Daoy (cell line): ENCODE measurements around the gene ASB9. TPM values are rescaled to one million over a fixed set of nuclear protein-coding genes. Genes with fewer than 3 reads are reported as not detected.
"Not testable (repeated sequence)": the region's sequence is repeated elsewhere in the genome, so short reads cannot be mapped to it uniquely, and the experiment has no call there.

Source experiments
- DNase-seq: peaks from one replicate; pipeline ENCODE4 v3.0.0-alpha.2; 2015; ENCODE audit warnings: low read depth
- total RNA-seq: library from RNA; depleted of rRNA; stranded (reverse); fragments of >200 nt; shearing (Covaris generic); gene quantifications from 2 replicates; pipeline ENCODE4 v1.2.3, GENCODE V29; 2014

Gene ASB9
- total RNA-seq, 1 experiment from 2014 or later, result 4.5 TPM

DNA sequence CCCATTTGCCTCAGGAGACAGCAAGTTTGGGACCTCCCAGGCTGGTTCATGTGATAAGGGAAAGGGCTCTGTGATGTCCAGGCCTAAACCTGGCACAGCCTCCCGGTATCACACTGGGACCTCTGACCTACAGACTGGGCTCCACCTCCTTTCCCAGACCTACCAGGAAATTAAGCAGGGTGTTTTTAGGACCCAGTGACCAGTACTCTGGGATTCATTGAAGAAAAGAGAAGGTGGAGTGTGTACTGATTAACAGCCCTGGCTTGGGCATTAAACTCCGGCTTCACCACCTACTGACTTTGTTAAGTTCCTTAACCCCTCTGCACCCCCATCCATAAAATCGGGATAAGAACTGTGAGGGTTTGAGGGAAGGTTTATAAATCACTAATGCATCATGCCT is 28.6 kb downstream of the ASB9 start:
- DNase-seq, result no peak

DNA sequence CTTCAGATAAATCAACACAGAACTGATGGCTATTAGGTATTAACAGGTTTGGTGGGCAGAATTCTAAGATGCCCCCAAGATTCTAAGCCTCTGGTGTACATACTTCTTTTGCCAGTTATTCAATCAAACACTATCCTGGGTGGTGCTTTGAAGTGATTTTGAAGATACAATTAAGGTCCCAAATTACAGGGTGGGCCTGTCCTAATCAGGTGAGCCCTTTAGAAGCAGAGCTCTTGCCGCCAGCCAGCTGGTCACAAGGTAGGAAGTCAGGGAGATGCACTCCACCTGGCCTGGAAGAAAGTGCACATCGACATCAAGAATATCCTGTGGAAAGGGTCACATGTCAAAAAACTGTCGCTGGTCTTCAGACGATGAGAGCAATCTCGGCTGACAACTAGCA is 29.5 kb downstream of the ASB9 start:
- no peak for DNase-seq

DNA sequence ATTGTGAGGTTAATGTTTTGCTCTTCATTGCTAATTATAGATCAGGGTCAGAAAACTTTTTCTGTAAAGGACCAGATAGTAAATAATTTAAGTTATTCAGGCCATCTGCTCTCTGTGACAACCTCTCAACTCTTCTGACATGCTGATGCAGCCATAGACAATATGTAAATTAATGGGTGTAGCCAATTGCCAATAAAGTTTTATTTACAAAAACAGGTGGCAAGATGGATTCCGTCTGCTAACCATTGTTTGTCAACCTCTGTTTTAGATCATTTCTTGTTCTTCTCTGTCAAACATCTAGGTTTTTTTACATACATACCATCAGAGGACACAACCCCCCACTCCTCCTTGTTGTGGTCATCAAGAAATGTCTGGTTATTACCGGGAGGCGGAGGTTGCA is 33.7 kb downstream of the ASB9 start:
- no peak for DNase-seq

DNA sequence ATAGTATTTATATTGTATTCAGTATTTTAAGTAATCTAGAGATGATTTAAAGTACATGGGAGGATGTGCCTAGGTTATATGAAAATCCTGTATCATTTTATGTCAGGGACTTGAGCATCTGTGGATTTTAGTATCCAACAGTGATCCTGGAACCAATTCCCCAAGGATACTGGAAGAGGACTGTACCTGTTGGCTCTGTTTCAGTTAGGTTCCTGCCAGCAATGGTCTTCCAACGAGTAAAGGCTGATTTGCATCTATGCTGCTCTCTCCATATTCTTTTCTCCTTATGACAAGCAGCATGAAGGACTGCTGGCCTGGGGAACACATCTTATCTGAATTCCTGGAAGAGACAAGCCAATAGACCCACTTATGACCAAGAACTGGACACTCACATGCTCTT is 34.9 kb downstream of the ASB9 start:
- DNase-seq, result no peak

DNA sequence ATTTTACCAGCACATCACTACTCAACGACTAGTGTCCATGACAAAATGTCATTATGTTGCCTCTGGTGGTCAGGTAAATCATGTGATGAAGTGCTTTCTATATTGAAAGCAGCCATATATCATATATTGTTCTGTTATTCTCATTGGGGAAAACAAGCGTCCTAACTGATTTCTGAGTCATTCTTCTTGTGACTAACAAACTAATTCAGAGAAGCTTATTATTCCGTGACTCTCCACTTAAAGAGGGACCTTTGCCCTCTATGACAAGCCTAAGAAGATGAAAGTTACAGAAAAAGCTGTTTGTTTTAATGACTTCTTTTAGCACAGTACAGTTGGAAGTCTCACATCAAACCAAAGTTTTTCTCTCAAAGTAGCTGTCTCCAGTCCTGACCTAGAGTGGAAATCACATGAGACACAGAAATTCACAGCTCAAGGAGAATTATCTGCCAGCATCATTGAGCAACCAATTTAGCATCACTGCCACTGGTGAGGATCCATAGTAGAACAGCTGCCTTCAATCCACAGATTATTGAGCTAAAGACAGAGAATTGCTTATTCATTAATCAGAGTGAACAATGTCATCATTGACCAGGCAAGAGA is 36.4 kb downstream of the ASB9 start:
- no peak for DNase-seq

DNA sequence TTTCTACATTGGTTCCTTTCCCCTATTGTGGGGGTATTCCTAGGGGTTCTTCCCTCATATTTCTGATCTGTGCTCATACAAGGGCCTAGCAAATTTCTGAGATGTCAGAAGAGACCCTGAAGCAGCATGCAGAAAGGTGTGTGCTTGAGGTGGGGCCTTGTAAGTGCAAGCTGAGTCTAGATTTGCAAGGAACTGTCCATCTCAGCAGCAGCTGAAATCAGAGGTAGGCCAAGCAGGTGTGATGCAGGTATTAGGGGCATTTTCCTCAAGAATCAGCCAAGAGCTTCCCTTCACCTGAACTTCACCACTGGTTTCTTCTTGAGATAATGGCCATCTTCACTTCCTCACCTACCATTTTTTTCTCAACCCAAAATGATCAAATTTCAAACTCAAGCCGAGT is 45.1 kb downstream of the ASB9 start:
- DNase-seq, result no peak

DNA sequence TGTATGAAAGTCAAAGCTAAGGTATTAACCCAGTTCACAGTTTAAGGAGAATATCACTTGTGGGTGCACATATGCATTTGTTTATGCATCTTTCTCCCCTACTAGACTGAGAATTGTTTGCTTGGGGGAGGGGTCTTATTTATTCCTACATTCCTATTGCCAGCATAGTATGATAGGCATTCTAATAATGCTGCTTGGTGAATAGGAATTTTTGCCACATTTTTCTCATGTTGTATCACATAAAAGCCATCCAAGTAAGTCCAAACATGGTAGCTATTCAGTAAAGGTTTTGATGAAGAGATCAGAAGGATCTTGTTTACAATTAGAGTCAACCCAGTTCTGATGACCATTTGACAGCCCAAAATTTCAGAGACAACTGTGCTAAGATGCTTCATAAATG is 48.6 kb downstream of the ASB9 start:
- DNase-seq, result no peak

DNA sequence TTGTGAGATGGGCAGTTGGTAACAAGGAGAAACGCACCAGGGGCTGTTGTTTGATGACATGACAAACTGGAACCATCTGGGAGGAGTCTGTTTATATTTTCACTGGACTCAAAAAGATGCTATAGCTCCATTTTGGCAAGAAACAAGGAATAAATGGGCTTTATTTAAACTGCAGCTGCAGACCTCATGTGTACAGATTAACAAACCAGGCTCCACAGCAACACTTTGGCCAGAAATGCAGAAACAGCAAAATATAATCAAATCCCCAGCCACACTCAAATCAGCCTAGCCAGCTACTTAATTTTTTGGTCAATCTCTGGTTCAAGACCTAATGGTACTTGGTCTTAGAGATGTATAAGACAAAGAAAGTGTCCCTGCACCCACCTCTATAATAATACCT is 52.7 kb downstream of the ASB9 start:
- DNase-seq, result no peak

DNA sequence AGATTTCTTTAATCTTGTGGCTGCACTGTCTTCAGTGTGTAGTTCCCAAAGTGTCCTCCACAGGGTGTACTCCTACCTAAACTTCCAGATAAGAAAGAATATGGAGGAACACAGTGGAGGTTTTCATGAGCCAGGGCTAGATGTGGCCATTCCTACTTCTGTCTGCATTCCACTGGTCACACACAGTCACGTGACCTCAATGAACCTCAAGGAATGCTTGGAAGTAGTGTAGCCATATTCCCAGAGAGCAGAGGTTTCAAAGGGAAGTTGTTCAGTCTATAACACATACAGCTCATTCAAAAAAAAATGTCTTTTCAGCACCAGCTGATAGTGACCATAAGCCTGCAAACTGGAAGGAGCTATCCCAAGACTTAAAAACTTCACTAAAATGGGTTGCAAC is 53.6 kb downstream of the ASB9 start:
- no peak for DNase-seq

DNA sequence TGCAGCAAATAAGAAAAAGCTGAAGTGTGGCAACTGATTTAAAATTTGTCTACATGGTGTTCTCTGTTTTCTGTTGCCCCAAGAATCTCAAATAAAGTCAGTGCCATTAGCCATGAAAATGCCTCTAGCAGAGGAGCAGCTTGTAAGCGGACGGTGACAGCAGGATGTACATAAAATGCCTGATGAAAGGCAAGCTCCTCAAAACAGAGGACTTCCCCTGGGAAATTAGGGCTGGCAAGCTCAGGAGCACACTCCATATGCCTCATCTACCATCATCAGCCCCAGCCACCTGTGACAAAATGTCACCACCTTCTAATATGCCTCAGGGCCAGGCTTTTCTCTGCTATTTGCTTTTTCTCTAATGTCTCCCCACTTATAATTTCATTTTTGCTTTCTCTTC is 54.5 kb downstream of the ASB9 start:
- DNase-seq, result no peak

DNA sequence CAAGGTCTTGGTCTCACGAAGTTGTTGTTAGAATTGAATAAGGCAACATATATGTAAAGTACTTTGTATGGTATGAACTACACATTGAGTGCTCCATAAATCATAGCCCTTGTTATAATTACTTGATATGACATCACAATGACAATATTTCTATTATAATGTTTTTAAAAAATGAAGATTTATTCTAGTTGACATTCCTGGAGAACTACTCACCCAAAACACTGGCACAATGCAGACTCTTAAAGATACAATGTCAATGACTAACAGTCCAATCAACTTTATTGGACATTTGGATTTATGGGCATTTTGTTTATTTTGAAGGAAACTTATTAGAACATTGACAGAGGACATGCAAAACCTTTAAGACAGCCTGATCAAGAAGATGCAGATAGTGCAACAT is 55.3 kb downstream of the ASB9 start:
- no peak for DNase-seq

DNA sequence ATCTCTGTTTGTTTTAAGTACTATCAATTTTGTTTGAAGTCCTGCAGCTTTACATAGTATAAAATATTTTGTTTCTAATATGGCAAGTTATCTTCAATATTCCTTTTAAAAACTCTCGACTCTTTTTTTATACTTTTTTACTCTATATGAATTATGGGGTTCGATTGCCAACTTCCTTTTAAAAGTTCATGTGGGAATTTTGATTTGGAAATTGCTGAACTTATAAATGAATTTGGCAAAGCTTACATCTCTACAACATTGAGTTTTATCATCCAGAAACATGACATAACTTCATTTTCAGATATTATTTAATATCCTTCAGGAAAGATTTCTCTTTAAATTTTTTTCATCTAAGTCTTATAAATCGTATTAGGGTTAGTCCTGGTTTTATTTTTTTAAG is 60.8 kb downstream of the ASB9 start:
- no peak for DNase-seq

DNA sequence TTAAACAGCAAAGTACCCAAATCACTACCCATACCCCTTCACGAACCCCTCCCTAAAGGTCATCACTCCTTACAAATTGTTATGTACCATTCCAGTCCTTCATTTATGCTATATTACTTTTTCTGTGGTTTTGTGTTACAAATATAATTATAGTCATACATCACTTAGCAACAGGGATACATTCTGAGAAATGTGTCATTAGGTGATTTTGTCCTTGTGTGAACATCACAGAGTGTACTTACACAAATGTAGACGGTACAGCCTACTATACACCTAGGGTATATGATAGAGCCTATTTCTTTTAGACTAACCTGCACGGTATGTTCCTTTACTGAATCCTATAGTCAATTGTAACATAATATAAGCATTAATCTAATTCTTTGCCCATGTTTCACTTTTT is 61.9 kb downstream of the ASB9 start:
- DNase-seq, result no peak

DNA sequence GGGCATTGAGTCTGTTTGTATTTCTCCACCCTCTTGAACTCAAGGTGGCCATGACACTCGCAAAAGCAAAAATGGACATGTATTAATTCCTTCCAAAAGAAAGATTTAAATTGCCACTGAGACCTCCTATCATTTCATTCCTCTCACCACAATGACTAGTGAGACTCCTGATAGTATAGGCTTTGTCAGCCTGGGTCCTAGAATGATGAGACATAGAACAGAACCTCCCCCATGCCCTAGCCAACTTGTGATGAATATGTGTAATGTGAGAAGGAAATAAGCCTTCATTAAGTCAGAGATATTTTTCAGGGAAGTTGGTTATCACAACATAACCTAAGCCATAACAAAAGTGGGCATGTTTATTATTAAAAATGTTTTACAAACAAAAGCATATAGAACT is 62.5 kb downstream of the ASB9 start:
- no peak for DNase-seq

DNA sequence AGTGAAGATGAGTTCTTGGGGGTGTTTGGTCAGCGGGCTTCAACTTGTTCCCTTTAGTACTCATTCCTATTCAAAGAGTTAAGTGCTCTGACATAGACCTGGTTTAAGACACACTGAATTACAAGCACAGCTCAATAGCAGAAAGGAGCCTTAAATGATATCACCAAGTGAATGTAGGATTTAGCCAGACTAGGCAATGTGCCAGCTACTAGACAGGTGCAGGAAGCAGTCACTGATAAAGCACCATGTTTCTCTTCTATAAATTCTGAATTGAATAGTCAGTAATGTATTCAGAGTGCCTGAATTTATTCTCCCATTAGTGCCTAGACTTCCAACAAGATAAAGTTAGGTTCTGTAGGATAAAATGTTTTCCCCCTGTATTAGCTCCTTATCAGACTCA is 63.6 kb downstream of the ASB9 start:
- DNase-seq, result no peak

DNA sequence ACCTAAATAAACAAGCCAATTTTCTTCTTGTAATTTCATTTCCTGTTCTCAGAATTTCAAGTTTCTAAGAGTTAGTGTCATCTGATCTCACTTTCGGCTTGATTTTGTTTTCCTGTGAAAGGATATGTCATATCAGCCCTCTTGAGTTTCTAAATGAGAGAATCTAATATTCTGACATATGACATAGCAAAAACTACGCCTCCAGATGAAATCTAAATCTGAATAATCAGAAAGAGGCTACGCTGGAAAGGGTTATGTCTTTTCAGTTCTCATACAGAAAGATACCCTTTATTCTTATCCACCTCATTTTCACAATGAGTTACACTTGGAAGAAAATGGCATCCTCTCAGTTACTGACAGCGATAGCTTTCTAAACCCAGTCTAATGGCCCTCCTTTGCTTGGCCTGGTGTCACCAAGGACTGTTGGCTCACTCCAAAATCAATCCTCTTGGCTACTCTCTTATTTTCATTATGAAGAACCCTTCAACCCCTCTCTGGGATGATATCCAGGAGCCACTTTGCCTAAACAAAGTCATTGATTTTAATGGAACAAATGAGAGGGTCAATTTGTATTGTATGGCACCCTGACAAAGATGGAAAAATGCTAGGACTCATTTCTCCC is 65.6 kb downstream of the ASB9 start:
- no peak for DNase-seq

DNA sequence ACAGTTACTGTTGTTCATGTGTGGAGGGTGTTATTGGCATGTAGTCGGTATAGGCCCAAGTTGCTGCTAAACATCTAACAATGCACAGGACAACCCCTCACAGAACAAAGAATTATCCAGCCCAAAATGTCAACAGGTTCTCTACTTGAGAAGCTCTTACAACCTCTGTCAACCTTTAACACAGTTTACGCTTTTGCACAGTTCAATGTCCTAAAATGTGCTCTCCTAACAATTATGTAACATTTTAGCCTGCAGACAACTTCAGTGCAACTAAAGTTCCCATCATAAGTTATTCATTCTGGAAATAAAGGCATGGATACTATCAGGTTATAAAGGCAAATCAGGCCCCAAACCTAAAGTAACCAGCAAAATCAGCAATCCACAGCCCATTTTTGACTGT is 66.2 kb downstream of the ASB9 start:
- no peak for DNase-seq

DNA sequence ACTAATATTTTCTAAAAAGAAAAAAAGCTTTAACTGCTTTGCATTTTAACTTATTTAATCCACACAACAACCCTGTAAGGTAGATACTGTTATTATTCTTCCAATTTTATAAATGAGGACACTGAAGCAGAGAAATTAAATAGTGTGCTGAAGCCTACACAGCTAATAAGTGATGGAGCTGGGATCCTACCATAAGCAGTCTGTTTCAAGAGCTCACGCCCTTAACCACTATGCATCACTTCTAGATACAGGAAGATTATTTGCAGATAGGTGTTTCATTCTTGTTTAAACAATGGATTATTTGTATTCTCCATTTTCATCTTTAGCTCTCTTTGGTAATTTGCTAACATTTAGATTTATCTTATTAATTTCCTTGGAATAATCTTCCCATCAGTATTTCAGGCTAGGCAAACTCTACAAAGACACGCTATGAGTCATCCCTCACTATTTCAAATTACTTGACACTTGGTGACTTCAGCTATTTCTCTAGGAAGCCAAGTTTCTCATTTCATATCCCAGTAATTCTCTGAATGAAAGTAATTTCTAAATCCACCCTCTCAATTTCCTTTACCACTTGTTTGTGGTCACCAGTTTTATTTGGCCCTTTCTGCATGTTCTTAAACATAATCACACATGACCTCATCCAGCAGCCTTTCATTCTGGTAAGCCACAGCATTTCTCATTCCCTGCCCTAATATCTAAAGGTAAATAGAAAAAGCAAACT is 67.3 kb downstream of the ASB9 start:
- DNase-seq, result peak; percentile 62

DNA sequence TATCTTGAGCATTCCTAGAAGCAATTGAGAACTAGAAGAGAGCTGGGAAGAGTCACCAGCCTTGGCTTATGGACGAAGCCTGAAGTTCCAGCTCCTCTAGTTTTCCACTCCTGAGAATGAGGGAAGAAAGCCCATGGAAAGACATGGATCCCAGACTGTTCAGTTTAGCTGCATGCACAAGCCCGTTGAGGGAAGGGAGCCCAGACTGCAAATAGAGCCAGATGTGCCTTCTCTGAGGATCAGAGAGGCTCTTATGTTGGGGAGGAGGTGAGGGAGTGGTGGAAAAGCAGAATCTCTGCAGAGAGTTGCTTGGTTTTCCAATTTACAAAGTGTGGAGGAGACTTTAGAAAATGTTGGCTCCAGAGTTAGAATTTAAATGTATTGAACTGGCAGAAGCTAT is 69.0 kb downstream of the ASB9 start:
- DNase-seq, result no peak

DNA sequence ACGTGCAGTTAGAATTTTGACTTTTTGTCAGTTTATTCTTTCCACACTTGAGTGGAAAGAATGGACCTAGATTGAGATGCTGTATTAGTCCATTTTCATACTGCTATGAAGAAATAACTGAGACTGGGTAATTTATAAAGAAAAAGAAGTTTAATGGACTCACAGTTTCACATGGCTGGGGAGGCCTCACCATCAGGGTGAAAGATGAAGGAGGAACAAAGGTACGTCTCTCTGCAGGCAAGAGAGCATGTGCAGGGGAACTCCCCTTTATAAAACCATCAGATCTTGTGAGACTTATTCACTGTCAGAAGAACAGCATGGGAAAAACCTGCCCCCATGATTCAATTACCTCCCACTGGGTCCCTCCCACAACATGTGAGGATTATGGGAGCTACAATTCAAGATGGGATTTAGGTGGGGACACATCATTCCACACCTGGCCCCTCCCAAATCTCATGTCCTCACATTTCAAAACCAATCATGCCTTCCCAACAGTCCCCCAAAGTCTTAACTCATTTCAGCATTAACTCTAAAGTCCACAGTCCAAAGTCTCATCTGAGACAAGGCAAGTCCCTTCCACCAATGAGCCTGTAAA is 71.2 kb downstream of the ASB9 start:
- not testable (repeated sequence) for DNase-seq

DNA sequence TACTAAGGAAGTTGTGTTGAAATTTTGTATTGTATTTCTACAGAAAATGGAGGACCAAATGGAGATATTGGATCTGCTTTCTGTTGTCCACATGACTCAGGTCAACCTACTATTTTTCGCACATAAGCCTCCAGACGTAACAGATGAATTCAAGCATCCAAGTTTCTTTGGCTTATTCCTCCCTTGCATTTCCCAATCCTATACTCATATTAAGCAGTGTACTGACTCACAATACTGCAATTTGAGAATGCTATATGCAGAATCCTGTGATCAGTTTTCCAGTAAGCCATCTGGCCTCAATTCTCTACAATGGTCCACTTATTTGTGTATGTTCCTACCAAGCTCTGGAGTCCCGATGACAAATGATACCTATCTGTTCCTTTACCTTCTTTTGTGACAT is 75.7 kb downstream of the ASB9 start:
- DNase-seq, result no peak
